WTC11 (cell line): ENCODE data around the gene ZDHHC17.

Experiments used
- ATF2 ChIP-seq: sonication (generic); formaldehyde crosslinking; IDR thresholded peaks from 2 replicates; pipeline ENCODE4 v1.8.1; 2022; ENCODE audit warnings: low read depth, missing genetic modification reagents, borderline replicate concordance
- ATF3 ChIP-seq: sonication (generic); formaldehyde crosslinking; conservative IDR thresholded peaks from 2 replicates; pipeline ENCODE4 v1.8.1; 2022; ENCODE audit warnings: mild to moderate bottlenecking, missing genetic modification reagents
- CREB1 ChIP-seq: sonication (generic); formaldehyde crosslinking; IDR thresholded peaks from 2 replicates; pipeline ENCODE4 v1.8.0; 2023; ENCODE audit warnings: mild to moderate bottlenecking, missing genetic modification reagents
- CTCF ChIP-seq: fragments of 200-600 bp; IDR thresholded peaks from 2 replicates; pipeline ENCODE4 v1.8.0; 2022; ENCODE audit warnings: antibody characterized with exemption
- ETV6 ChIP-seq: sonication (generic); formaldehyde crosslinking; IDR thresholded peaks from 2 replicates; pipeline ENCODE4 v1.8.1; 2022; ENCODE audit warnings: mild to moderate bottlenecking, missing genetic modification reagents
- GTF2I ChIP-seq: fragments of 250-450 bp; sonication (Bioruptor Pico); conservative IDR thresholded peaks from 2 replicates; pipeline ENCODE4 v1.4.0; 2021; ENCODE audit warnings: mild to moderate bottlenecking
- HMGXB4 ChIP-seq: sonication (generic); formaldehyde crosslinking; IDR thresholded peaks from 2 replicates; pipeline ENCODE4 v1.8.1; 2023; ENCODE audit warnings: mild to moderate bottlenecking, moderate library complexity, missing genetic modification reagents
- ZBTB21 ChIP-seq: sonication (generic); formaldehyde crosslinking; IDR thresholded peaks from 2 replicates; pipeline ENCODE4 v1.8.1; 2023; ENCODE audit warnings: mild to moderate bottlenecking, missing genetic modification reagents, borderline replicate concordance
- ZNF317 ChIP-seq: sonication (generic); formaldehyde crosslinking; IDR thresholded peaks from 2 replicates; pipeline ENCODE4 v1.8.1; 2023; ENCODE audit warnings: low read depth, mild to moderate bottlenecking, moderate library complexity, missing genetic modification reagents, borderline replicate concordance

GRCh38 chr12:76866726-76867125, 102.8 kb downstream of the ZDHHC17 start:
- TF ChIP-seq GTF2I (CRISPR knock-in tag) (no peak), CTCF (no peak), ATF2 (CRISPR knock-in tag) (no peak), ETV6 (CRISPR knock-in tag) (no peak), ZNF317 (CRISPR knock-in tag) (no peak), ZBTB21 (CRISPR knock-in tag) (no peak), ATF3 (no peak), HMGXB4 (CRISPR knock-in tag) (no peak), CREB1 (CRISPR knock-in tag) (no peak)
